ENCODE data around the gene CLCN7. TPM values are rescaled to one million over a fixed set of nuclear protein-coding genes. Genes with fewer than 3 reads are reported as not detected.

The CLCN7 gene
- polyA plus RNA-seq, 1 donor from 2014 or later, result 40.9 TPM

DNA sequence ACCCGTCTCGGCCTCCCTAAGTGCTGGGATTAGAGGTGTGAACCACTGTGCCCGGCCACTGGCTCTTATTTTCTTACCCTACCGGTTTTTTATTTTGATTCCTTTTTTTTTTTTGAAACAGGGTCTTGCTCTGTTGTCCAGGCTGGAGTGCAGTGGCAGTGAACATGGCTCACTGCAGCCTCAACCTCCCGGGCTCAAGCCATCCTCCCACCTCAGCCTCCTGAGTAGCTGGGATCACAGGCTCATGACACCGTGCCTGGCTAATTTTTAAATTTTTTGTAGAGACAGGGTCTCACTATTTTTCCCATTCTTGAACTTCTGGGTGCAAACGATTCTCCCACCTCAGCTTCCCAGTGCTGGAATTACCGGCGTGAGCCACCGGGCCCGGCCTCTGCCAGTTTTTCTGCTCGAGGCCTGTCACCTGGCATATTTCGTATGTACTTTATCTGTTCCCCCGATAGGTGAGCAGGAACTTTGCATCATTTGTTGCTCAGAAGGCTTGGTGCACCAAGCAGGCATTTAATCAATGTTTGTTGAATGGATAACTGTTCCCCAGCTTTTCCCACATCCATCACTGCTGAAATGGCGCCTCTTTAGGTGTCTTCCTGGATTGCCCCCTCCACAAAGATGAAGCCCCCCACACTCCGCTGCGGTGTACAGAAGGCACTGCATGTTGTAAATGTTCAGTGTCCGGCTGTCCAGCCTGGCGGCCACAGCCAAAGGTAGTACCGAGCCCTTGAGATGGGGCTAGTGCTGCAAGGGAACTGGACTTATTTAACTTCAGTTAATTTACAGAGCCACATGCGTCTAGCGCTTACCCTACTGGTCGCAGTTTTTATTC lies 17.5 kb upstream of the CLCN7 start:
- Histone ChIP-seq H2AFZ (ENCODE audit: low read depth, low read length) (no peak overlapping the region), H3K4me2 (ENCODE audit: low read length) (peak overlapping the region; percentile 77), H3F3A (ENCODE audit: insufficient read depth, low read length, poor library complexity, severe bottlenecking) (no peaks in the 10 kb centered on the region), H3K9me2 (ENCODE audit: insufficient read depth, low read length) (no peaks in the 10 kb centered on the region), H3K27ac (ENCODE audit: low read length) (peak overlapping the region; percentile 55), H4K20me1 (ENCODE audit: insufficient read depth) (no peaks in the 10 kb centered on the region), H3K9me3 (ENCODE audit: low read length) (no peaks in the 10 kb centered on the region), H3K4me3 (ENCODE audit: low read length) (peak overlapping the region; percentile 92), H3K36me3 (ENCODE audit: insufficient read depth, low read length) (no peaks in the 10 kb centered on the region), H3K9ac (ENCODE audit: low read length) (peak overlapping the region; percentile 85), H3K79me2 (replicated peaks; ENCODE audit: insufficient read depth, low read length) (no peaks in the 10 kb centered on the region), H3K27me3 (ENCODE audit: insufficient read depth, low read depth, low read length) (no peaks in the 10 kb centered on the region)
- TF ChIP-seq REST (IDR thresholded peaks at IDR 0.05; ENCODE audit: borderline replicate concordance), result no peak
- TF ChIP-seq POLR2AphosphoS5 (IDR thresholded peaks at IDR 0.05), result no peak
- TF ChIP-seq TAF1 (IDR thresholded peaks at IDR 0.05; ENCODE audit: low read depth), result no peak
- TF ChIP-seq RAD21 (conservative IDR thresholded peaks at IDR 0.05), result no peak
- TF ChIP-seq MXI1 (conservative IDR thresholded peaks at IDR 0.05; ENCODE audit: poor library complexity, severe bottlenecking), result no peak
- no peak for TF ChIP-seq EP300 (conservative IDR thresholded peaks at IDR 0.05; ENCODE audit: poor library complexity, severe bottlenecking)
- no peak for TF ChIP-seq CTCF (IDR thresholded peaks at IDR 0.05; ENCODE audit: poor library complexity, severe bottlenecking)
- no peak for TF ChIP-seq EZH2 (IDR thresholded peaks at IDR 0.05; ENCODE audit: borderline replicate concordance, insufficient read depth, low read length, poor library complexity, severe bottlenecking)
- no peak for TF ChIP-seq SMC3 (conservative IDR thresholded peaks at IDR 0.05; ENCODE audit: poor library complexity)

- no peaks in the 10 kb centered on the region for H3K79me2 ChIP-seq (replicated peaks; ENCODE audit: insufficient read depth, low read length)
- H3K9me2 ChIP-seq (ENCODE audit: insufficient read depth, low read length), result no peaks in the 10 kb centered on the region
- H2AFZ ChIP-seq (ENCODE audit: low read depth, low read length), result no peak overlapping the region
- no peak overlapping the region for H3K9ac ChIP-seq (ENCODE audit: low read length)
- no peak for TF ChIP-seq MXI1 (conservative IDR thresholded peaks at IDR 0.05; ENCODE audit: poor library complexity, severe bottlenecking)
- no peak for TF ChIP-seq RAD21 (conservative IDR thresholded peaks at IDR 0.05)
- no peak for TF ChIP-seq EP300 (conservative IDR thresholded peaks at IDR 0.05; ENCODE audit: poor library complexity, severe bottlenecking)
- no peak for TF ChIP-seq EZH2 (IDR thresholded peaks at IDR 0.05; ENCODE audit: borderline replicate concordance, insufficient read depth, low read length, poor library complexity, severe bottlenecking)
- TF ChIP-seq REST (IDR thresholded peaks at IDR 0.05; ENCODE audit: borderline replicate concordance), result no peak
- TF ChIP-seq SMC3 (conservative IDR thresholded peaks at IDR 0.05; ENCODE audit: poor library complexity), result no peak
- no peak for TF ChIP-seq TAF1 (IDR thresholded peaks at IDR 0.05; ENCODE audit: low read depth)
- no peak for TF ChIP-seq POLR2AphosphoS5 (IDR thresholded peaks at IDR 0.05)
- no peak for TF ChIP-seq CTCF (IDR thresholded peaks at IDR 0.05; ENCODE audit: poor library complexity, severe bottlenecking)
- H3F3A ChIP-seq (ENCODE audit: insufficient read depth, low read length, poor library complexity, severe bottlenecking), result no peaks in the 10 kb centered on the region
- no peaks in the 10 kb centered on the region for H3K27me3 ChIP-seq (ENCODE audit: insufficient read depth, low read depth, low read length)
- H3K9me3 ChIP-seq (ENCODE audit: low read length), result no peaks in the 10 kb centered on the region
- H3K4me2 ChIP-seq (ENCODE audit: low read length), result no peak overlapping the region
- H3K4me3 ChIP-seq (ENCODE audit: low read length), result no peak overlapping the region
- H4K20me1 ChIP-seq (ENCODE audit: insufficient read depth), result no peaks in the 10 kb centered on the region
- no peak overlapping the region for H3K27ac ChIP-seq (ENCODE audit: low read length)
- H3K36me3 ChIP-seq (ENCODE audit: insufficient read depth, low read length), result no peaks in the 10 kb centered on the region
Observed at GRCh38 chr16:1491327-1491726, 16.5 kb upstream of the CLCN7 start.
